ENCODE data around the gene FAM78A.

- TF ChIP-seq TAF1 (IDR thresholded peaks at IDR 0.05; ENCODE audit: borderline replicate concordance, low read depth, low read length): no peak
- no peak for TF ChIP-seq POLR2AphosphoS5 (IDR thresholded peaks at IDR 0.05; ENCODE audit: low read depth, low read length)
These were observed 2.4 kb upstream of the FAM78A start for GRCh38 chr9:131278702-131279111.

All from GM12892 (cell line).